Stimulated activated CD8-positive, alpha-beta memory T cell treated with anti-CD3 and anti-CD28 coated beads, Interleukin-15, amount 100 ng/mL, for 1 hour (primary cell): Measurements from ENCODE around the gene MSX2.

Experiments used
- DNase-seq: peaks from one replicate; pipeline ENCODE4 v3.0.0-alpha.2; 2020; ENCODE audit warnings: low read depth

MSX2 gene

GRCh38 chr5:174724484-174725260, at the start of gene MSX2:
TSS of gene MSX2 (plus strand) at chr5:174724582. CDS start at chr5:174724660, 78 bp downstream.
- no peak for DNase-seq

GRCh38 chr5:174675110-174675509, 49.3 kb upstream of the MSX2 start:
- DNase-seq, result no peak

- no peak for DNase-seq
Measured at GRCh38 chr5:174675916-174676315, 48.5 kb upstream of the MSX2 start.

- DNase-seq, result no peak
Measured at GRCh38 chr5:174678107-174678506, 46.3 kb upstream of the MSX2 start.

GRCh38 chr5:174680901-174681565, 43.3 kb upstream of the MSX2 start:
- DNase-seq, result no peak

GRCh38 chr5:174687503-174687902, 36.9 kb upstream of the MSX2 start:
- no peak for DNase-seq

- DNase-seq, result no peak
Measured at GRCh38 chr5:174688441-174689354, 35.7 kb upstream of the MSX2 start.

GRCh38 chr5:174690271-174690670, 34.1 kb upstream of the MSX2 start:
- no peak for DNase-seq

GRCh38 chr5:174692381-174692780, 32.0 kb upstream of the MSX2 start:
- no peak for DNase-seq

GRCh38 chr5:174692982-174693422, 31.4 kb upstream of the MSX2 start:
- no peak for DNase-seq

- DNase-seq, result no peak
Measured at GRCh38 chr5:174693697-174694385, 30.5 kb upstream of the MSX2 start.

GRCh38 chr5:174694611-174695010, 29.8 kb upstream of the MSX2 start:
- no peak for DNase-seq

GRCh38 chr5:174698156-174698555, 26.2 kb upstream of the MSX2 start:
- DNase-seq, result no peak

GRCh38 chr5:174699131-174699530, 25.3 kb upstream of the MSX2 start:
- no peak for DNase-seq

GRCh38 chr5:174706997-174707572, 17.3 kb upstream of the MSX2 start:
- DNase-seq, result no peak

- no peak for DNase-seq
Measured at GRCh38 chr5:174707671-174708070, 16.7 kb upstream of the MSX2 start.

- no peak for DNase-seq
Measured at GRCh38 chr5:174708476-174709207, 15.7 kb upstream of the MSX2 start.

- DNase-seq, result no peak
Measured at GRCh38 chr5:174714751-174715150, 9.6 kb upstream of the MSX2 start.

GRCh38 chr5:174715804-174716203, 8.6 kb upstream of the MSX2 start:
- DNase-seq, result no peak

- no peak for DNase-seq
Measured at GRCh38 chr5:174717826-174718455, 6.4 kb upstream of the MSX2 start.
